Measurements from ENCODE around the gene DUS3L. TPM values are rescaled to one million over a fixed set of nuclear protein-coding genes. Genes with fewer than 3 reads are reported as not detected.

The DUS3L gene
- total RNA-seq, 1 donor from 2014 or later: 26.8 TPM

- H3K27me3 ChIP-seq: peaks cover 9% of the 10 kb centered on the region
- H3K27ac ChIP-seq: no peak overlapping the region
- H3K4me1 ChIP-seq: peaks cover 16% of the 10 kb centered on the region
- DNase-seq: no peak
- no peak for ATAC-seq
- intact Hi-C loops (cut with DNase I): no loop called here
- no peak overlapping the region for H3K4me3 ChIP-seq
- no peaks in the 10 kb centered on the region for H3K36me3 ChIP-seq
- no peaks in the 10 kb centered on the region for H3K9me3 ChIP-seq
- no peak for TF ChIP-seq CTCF (IDR thresholded peaks at IDR 0.05)
Observed at GRCh38 chr19:5808120-5808816, 17.3 kb upstream of the DUS3L start.

GRCh38 chr19:5806905-5807304 is 15.9 kb upstream of the DUS3L start:
- Histone ChIP-seq H3K4me1 (peaks cover 16% of the 10 kb centered on the region), H3K9me3 (no peaks in the 10 kb centered on the region), H3K27ac (no peak overlapping the region), H3K36me3 (no peaks in the 10 kb centered on the region), H3K4me3 (no peak overlapping the region), H3K27me3 (peaks cover 13% of the 10 kb centered on the region)
- DNase-seq: no peak
- no peak for ATAC-seq
- intact Hi-C loops (cut with DNase I): no loop called here
- TF ChIP-seq CTCF (IDR thresholded peaks at IDR 0.05): no peak

- no peaks in the 10 kb centered on the region for H3K36me3 ChIP-seq
- peaks cover 19% of the 10 kb centered on the region for H3K27me3 ChIP-seq
- TF ChIP-seq CTCF (IDR thresholded peaks at IDR 0.05): no peak
- H3K4me1 ChIP-seq: peaks cover 16% of the 10 kb centered on the region
- no peak overlapping the region for H3K4me3 ChIP-seq
- H3K9me3 ChIP-seq: no peaks in the 10 kb centered on the region
- ATAC-seq: no peak
- H3K27ac ChIP-seq: no peak overlapping the region
- DNase-seq: no peak
- intact Hi-C loops (cut with DNase I): no loop called here
Observed at GRCh38 chr19:5806133-5806489, 15.1 kb upstream of the DUS3L start.

- peaks cover 16% of the 10 kb centered on the region for H3K4me1 ChIP-seq
- ATAC-seq (peak; percentile 70), DNase-seq (peak; percentile 90)
- intact Hi-C loops (cut with DNase I): no loop called here
- peaks cover 24% of the 10 kb centered on the region for H3K27me3 ChIP-seq
- no peaks in the 10 kb centered on the region for H3K36me3 ChIP-seq
- peak; percentile 62 for TF ChIP-seq CTCF (IDR thresholded peaks at IDR 0.05)
- no peaks in the 10 kb centered on the region for H3K9me3 ChIP-seq
- peak overlapping the region; percentile 35 for H3K4me3 ChIP-seq
- no peak overlapping the region for H3K27ac ChIP-seq
Observed at GRCh38 chr19:5805462-5806132, 14.6 kb upstream of the DUS3L start.

- peaks cover 16% of the 10 kb centered on the region for H3K4me1 ChIP-seq
- no peaks in the 10 kb centered on the region for H3K36me3 ChIP-seq
- peaks cover 32% of the 10 kb centered on the region for H3K27me3 ChIP-seq
- no peaks in the 10 kb centered on the region for H3K9me3 ChIP-seq
- H3K27ac ChIP-seq: no peak within 1 kb of the TSS
- ATAC-seq (peak; percentile 53), DNase-seq (peak; percentile 74)
- peak within 1 kb of the TSS; percentile 35 for H3K4me3 ChIP-seq
- intact Hi-C loops (cut with DNase I): no loop called here
- TF ChIP-seq CTCF (IDR thresholded peaks at IDR 0.05): no peak
Observed at GRCh38 chr19:5804516-5805461, 13.8 kb upstream of the DUS3L start, which contains the start of gene NRTN. NRTN (plus strand) TSS chr19:5805067; CDS start chr19:5824166, 19,099 bp downstream.

Data from upper lobe of right lung (tissue), 1 donor.